K562 (cell line): Measurements from ENCODE around the gene USP46. TPM values are rescaled to one million over a fixed set of nuclear protein-coding genes. Genes with fewer than 3 reads are reported as not detected.
A peak's percentile ranks its signal among the peaks of the same experiment; 100 is the strongest.

ENCODE experiments used
- ATAC-seq: fragments of 200-7000 bp; cut with Tn5 transposase; 3 replicates; pipeline ENCODE4 v1.9.1; 2020; ENCODE audit warnings: moderate library complexity
- BruUV-seq: library from RNA; stranded (reverse); fragments of 400-500 nt; replicated peaks from 2 replicates; lab custom pipeline; 2021; lab: Mats Ljungman, UMichigan
- CTCF ChIA-PET: fragments of 300-600 bp; formaldehyde crosslinking; extraction: SDS; loops from one replicate; lab custom pipeline; 2021; ENCODE audit warnings: low intra/inter-chr PET ratio; lab: Yijun Ruan, JAX
- POLR2A ChIA-PET: fragments of 300-600, 350-650 bp; sonication (Branson Sonifier 250); formaldehyde crosslinking; extraction: SDS; loops from one replicate; lab custom pipeline; 2021; ENCODE audit warnings: antibody characterized with exemption, inconsistent platforms; lab: Yijun Ruan, JAX
- DNase-seq, 4 experiments: peaks; one replicate each; pipeline versions ENCODE4 v3.0.0 to v3.0.0-alpha.2; 2011 to 2018; ENCODE audit warnings: low spot score in 3 of 4, mixed read lengths in 3 of 4; ENCODE audit errors: extremely low read depth in 1 of 4
- FAIRE-seq: peaks from 2 replicates; lab custom pipeline; 2011; peaks lifted over from hg19 to GRCh38; lab: Jason Lieb, UNC
- H2AFZ ChIP-seq: 2 replicates; pipeline ENCODE4 v1.6.0; 2011; ENCODE audit warnings: low read depth, low read length, control low read depth, inconsistent platforms
- H3K27ac ChIP-seq: fragments of 200-600 bp; 3 replicates; pipeline ENCODE4 v1.8.0; 2011; ENCODE audit warnings: low read depth, mild to moderate bottlenecking, control low read depth, inconsistent platforms, low read length, moderate library complexity, mixed read lengths; ENCODE audit errors: extremely low read depth
- H3K27me3 ChIP-seq, 2 experiments: fragments of 300-600 bp in 1 of 2; 2 replicates in 1 of 2; 3 replicates in 1 of 2; pipeline versions ENCODE4 v1.6.0 to v1.8.0; 2011; ENCODE audit warnings: inconsistent platforms in 2 of 2, low read length in 2 of 2, mild to moderate bottlenecking in 1 of 2, mixed read lengths in 1 of 2, moderate library complexity in 1 of 2; ENCODE audit not compliant: control insufficient read depth in 2 of 2, insufficient read depth in 2 of 2
- H3K36me3 ChIP-seq: fragments of 300-600 bp; 3 replicates; pipeline ENCODE4 v1.8.0; 2011; ENCODE audit warnings: mild to moderate bottlenecking, low read length, inconsistent platforms; ENCODE audit not compliant: control insufficient read depth, insufficient read depth
- H3K4me1 ChIP-seq, 2 experiments: fragments of 200-600 bp in 1 of 2; replicated peaks in 1 of 2; 2 replicates in 1 of 2; 3 replicates in 1 of 2; pipeline versions ENCODE4 v1.5.1 to v1.8.0; 2011; ENCODE audit warnings: inconsistent platforms in 2 of 2, low read length in 2 of 2, mild to moderate bottlenecking in 1 of 2, mixed read lengths in 1 of 2, moderate library complexity in 1 of 2; ENCODE audit not compliant: control insufficient read depth in 2 of 2, insufficient read depth in 2 of 2
- H3K4me2 ChIP-seq: 2 replicates; pipeline ENCODE4 v1.6.1; 2011; ENCODE audit warnings: low read length, control low read depth, inconsistent platforms, mixed read lengths; ENCODE audit not compliant: insufficient read depth
- H3K4me3 ChIP-seq: fragments of 200-600 bp; sonication (generic), shearing (Covaris generic); 2 replicates; pipeline ENCODE4 v1.5.1; 2016; ENCODE audit warnings: control low read depth, inconsistent platforms
- H3K79me2 ChIP-seq: fragments of 200-600 bp; 3 replicates; pipeline ENCODE4 v1.8.0; 2011; ENCODE audit warnings: low read length, inconsistent platforms; ENCODE audit not compliant: control insufficient read depth, insufficient read depth
- H3K9ac ChIP-seq, 2 experiments: 2 replicates each; pipeline versions ENCODE4 v1.6.0 to v1.6.1; 2011; ENCODE audit warnings: low read depth in 2 of 2, low read length in 2 of 2, control low read depth in 1 of 2, inconsistent platforms in 1 of 2, mild to moderate bottlenecking in 1 of 2, mixed read lengths in 1 of 2; ENCODE audit not compliant: insufficient read depth in 1 of 2
- H3K9me1 ChIP-seq: one replicate; pipeline ENCODE4 v1.6.0; 2011; ENCODE audit warnings: inconsistent platforms, mild to moderate bottlenecking, low read length, moderate library complexity; ENCODE audit not compliant: control insufficient read depth, insufficient read depth
- H3K9me3 ChIP-seq: replicated peaks from 2 replicates; pipeline ENCODE4 v1.5.1; 2011; ENCODE audit warnings: low read depth, low read length, inconsistent platforms; ENCODE audit not compliant: control insufficient read depth, insufficient read depth
- H4K20me1 ChIP-seq: replicated peaks from 2 replicates; pipeline ENCODE4 v1.6.1; 2011; ENCODE audit warnings: low read length, inconsistent platforms, mixed read lengths; ENCODE audit not compliant: control insufficient read depth, insufficient read depth
- in situ Hi-C: fragments of 300-500 bp; cut with MboI; formaldehyde crosslinking; loops from 4 replicates; pipeline ENCODE4 v1.15.0; 2018; ENCODE audit warnings: inconsistent platforms, mixed read lengths
- intact Hi-C: fragments of 100-400 bp; cut with micrococcal nuclease; formaldehyde crosslinking; loops from 2 replicates; pipeline ENCODE4 v1.14.2; 2022
- polyA plus RNA-seq, 8 experiments: library from polyadenylated mRNA; depleted of rRNA in 4 of 8; stranded (reverse) in 5 of 8; unstranded in 3 of 8; fragments of >200 nt; fragmentation: Nextera tagmentation in 2 of 8; fragmentation: Illumina TruSeq in 1 of 8; extraction: Ambion mirVana in 2 of 8; extraction: Trizol in 1 of 8; gene quantifications; 2 replicates each; pipeline versions ENCODE4 v1.2.1 to v1.2.3, GENCODE V29; 2011 to 2014; ENCODE audit warnings: inconsistent platforms in 1 of 8, missing spikeins in 1 of 8
- total RNA-seq, 7 experiments: library from RNA; depleted of rRNA in 6 of 7; stranded (reverse); fragments of >200 nt in 6 of 7; fragmentation: Illumina TruSeq in 2 of 7; extraction: Trizol in 2 of 7; gene quantifications; 2 replicates each; pipeline versions ENCODE4 v1.2.1 to v1.2.3, GENCODE V29; 2011 to 2021; ENCODE audit warnings: low replicate concordance in 1 of 7
- TF ChIP-seq, protein P1 (sequence below), 2 experiments: fragments of 150-350 bp in 1 of 2; IDR thresholded peaks; 2 replicates each; pipeline ENCODE4 v1.6.1; 2012 to 2016; ENCODE audit warnings: low read depth in 2 of 2, low read length in 2 of 2, mild to moderate bottlenecking in 1 of 2, moderate library complexity in 1 of 2
- TF ChIP-seq, protein P2 (sequence below): sonication (generic); formaldehyde crosslinking; IDR thresholded peaks from 2 replicates; pipeline ENCODE4 v1.5.0; 2020; ENCODE audit warnings: missing genetic modification reagents

Gene USP46
- total and polyA plus RNA-seq, 9 of the 15 experiments (the other 6 are each of a cell fraction or from before 2014, with no cell fraction given): 3.0 to 11.7 (median 8.4) TPM

- in situ Hi-C loops (loop anchor here (10.0 kb wide), 1 partner anchor 120 kb away; no protein-coding TSS in a partner anchor), intact Hi-C loops (loop anchor here (10.0 kb wide), 1 partner anchor 430 kb away; no protein-coding TSS in a partner anchor)
- no peak for DNase-seq
- peaks cover 10% of the 10 kb centered on the region; the same call in 2 of the 3 replicates for H3K36me3 ChIP-seq
- H4K20me1 ChIP-seq: no peaks in the 10 kb centered on the region
- peaks cover 7 to 8% of the 10 kb centered on the region in 2 experiments; a peak in 3 of 5 replicates for H3K4me1 ChIP-seq
- no TSS peak for BruUV-seq
- peaks cover 6% of the 10 kb centered on the region; the same call in 2 of the 3 replicates for H3K79me2 ChIP-seq
- no peak overlapping the region for H3K9ac ChIP-seq
- no peak overlapping the region for H3K27ac ChIP-seq
- no peak overlapping the region for H3K4me3 ChIP-seq
- TF ChIP-seq, protein P1, sequence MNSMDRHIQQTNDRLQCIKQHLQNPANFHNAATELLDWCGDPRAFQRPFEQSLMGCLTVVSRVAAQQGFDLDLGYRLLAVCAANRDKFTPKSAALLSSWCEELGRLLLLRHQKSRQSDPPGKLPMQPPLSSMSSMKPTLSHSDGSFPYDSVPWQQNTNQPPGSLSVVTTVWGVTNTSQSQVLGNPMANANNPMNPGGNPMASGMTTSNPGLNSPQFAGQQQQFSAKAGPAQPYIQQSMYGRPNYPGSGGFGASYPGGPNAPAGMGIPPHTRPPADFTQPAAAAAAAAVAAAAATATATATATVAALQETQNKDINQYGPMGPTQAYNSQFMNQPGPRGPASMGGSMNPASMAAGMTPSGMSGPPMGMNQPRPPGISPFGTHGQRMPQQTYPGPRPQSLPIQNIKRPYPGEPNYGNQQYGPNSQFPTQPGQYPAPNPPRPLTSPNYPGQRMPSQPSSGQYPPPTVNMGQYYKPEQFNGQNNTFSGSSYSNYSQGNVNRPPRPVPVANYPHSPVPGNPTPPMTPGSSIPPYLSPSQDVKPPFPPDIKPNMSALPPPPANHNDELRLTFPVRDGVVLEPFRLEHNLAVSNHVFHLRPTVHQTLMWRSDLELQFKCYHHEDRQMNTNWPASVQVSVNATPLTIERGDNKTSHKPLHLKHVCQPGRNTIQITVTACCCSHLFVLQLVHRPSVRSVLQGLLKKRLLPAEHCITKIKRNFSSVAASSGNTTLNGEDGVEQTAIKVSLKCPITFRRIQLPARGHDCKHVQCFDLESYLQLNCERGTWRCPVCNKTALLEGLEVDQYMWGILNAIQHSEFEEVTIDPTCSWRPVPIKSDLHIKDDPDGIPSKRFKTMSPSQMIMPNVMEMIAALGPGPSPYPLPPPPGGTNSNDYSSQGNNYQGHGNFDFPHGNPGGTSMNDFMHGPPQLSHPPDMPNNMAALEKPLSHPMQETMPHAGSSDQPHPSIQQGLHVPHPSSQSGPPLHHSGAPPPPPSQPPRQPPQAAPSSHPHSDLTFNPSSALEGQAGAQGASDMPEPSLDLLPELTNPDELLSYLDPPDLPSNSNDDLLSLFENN (IDR thresholded peaks at IDR 0.05; ENCODE audit: low read depth in 2 of 2, low read length in 2 of 2): no peak
- TF ChIP-seq, protein P2, sequence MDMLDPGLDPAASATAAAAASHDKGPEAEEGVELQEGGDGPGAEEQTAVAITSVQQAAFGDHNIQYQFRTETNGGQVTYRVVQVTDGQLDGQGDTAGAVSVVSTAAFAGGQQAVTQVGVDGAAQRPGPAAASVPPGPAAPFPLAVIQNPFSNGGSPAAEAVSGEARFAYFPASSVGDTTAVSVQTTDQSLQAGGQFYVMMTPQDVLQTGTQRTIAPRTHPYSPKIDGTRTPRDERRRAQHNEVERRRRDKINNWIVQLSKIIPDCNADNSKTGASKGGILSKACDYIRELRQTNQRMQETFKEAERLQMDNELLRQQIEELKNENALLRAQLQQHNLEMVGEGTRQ: peak; percentile 24; the same call in 1 of the 2 replicates
- no peaks in the 10 kb centered on the region for H3K27me3 ChIP-seq
- no peaks in the 10 kb centered on the region for H3K9me3 ChIP-seq
- ATAC-seq: peak; percentile 39; the same call in 2 of the 3 replicates
- no peak overlapping the region for H2AFZ ChIP-seq
- POLR2A ChIA-PET: no interaction called here
- H3K4me2 ChIP-seq: no peak overlapping the region
- CTCF ChIA-PET: interaction anchor here (2.0 kb wide), 1 partner anchor 288 kb away, joined by 10 read pairs; no protein-coding TSS in a partner anchor
- FAIRE-seq: no peak
- H3K9me1 ChIP-seq: no peaks in the 10 kb centered on the region
Observed at GRCh38 chr4:52664479-52664878, 5.4 kb upstream of the USP46 start.
